HEK293T (cell line): ENCODE results near the gene KAT5.

Source experiments
- CTCF ChIA-PET: fragments of 350-600 bp; formaldehyde crosslinking; extraction: SDS; loops from one replicate; lab custom pipeline; 2021; ENCODE audit warnings: antibody characterized with exemption, inconsistent platforms; lab: Yijun Ruan, JAX
- POLR2A ChIA-PET: fragments of 350-600 bp; formaldehyde crosslinking; extraction: SDS; loops from one replicate; lab custom pipeline; 2020; ENCODE audit warnings: antibody characterized with exemption, inconsistent platforms; lab: Yijun Ruan, JAX
- DNase-seq: peaks from one replicate; pipeline ENCODE4 v3.0.0; 2012; ENCODE audit warnings: mixed read lengths; ENCODE audit errors: extremely low spot score
- ARNT ChIP-seq: fragments of 450-650 bp; IDR thresholded peaks from 2 replicates; pipeline ENCODE4 v1.6.1; 2017; ENCODE audit warnings: mild to moderate bottlenecking
- BHLHE40 ChIP-seq: fragments of 450-650 bp; IDR thresholded peaks from 2 replicates; pipeline ENCODE4 v1.6.1; 2016; ENCODE audit warnings: mild to moderate bottlenecking, moderate library complexity, borderline replicate concordance
- CTBP1 ChIP-seq: fragments of 450-650 bp; IDR thresholded peaks from 2 replicates; pipeline ENCODE4 v1.6.1; 2016; ENCODE audit warnings: borderline replicate concordance
- ELF4 ChIP-seq: fragments of 450-650 bp; IDR thresholded peaks from 2 replicates; pipeline ENCODE4 v1.6.1; 2017; ENCODE audit warnings: antibody characterized with exemption
- FOXA1 ChIP-seq: fragments of 450-650 bp; IDR thresholded peaks from 2 replicates; pipeline ENCODE4 v1.6.1; 2016; ENCODE audit warnings: mild to moderate bottlenecking
- FOXK2 ChIP-seq: fragments of 450-650 bp; IDR thresholded peaks from 2 replicates; pipeline ENCODE4 v1.6.1; 2016; ENCODE audit warnings: mild to moderate bottlenecking
- FOXM1 ChIP-seq: fragments of 450-650 bp; IDR thresholded peaks from 2 replicates; pipeline ENCODE4 v1.6.1; 2017; ENCODE audit warnings: mild to moderate bottlenecking, borderline replicate concordance
- HDGF ChIP-seq: fragments of 450-650 bp; IDR thresholded peaks from 2 replicates; pipeline ENCODE4 v1.6.1; 2017; ENCODE audit warnings: antibody characterized with exemption, borderline replicate concordance
- L3MBTL2 ChIP-seq: fragments of 450-650 bp; conservative IDR thresholded peaks from 2 replicates; pipeline ENCODE4 v1.6.1; 2016; ENCODE audit warnings: mild to moderate bottlenecking
- LEF1 ChIP-seq: fragments of 450-650 bp; IDR thresholded peaks from 2 replicates; pipeline ENCODE4 v1.6.1; 2017; ENCODE audit warnings: mild to moderate bottlenecking, borderline replicate concordance
- NFRKB ChIP-seq: fragments of 450-650 bp; IDR thresholded peaks from 2 replicates; pipeline ENCODE4 v1.6.1; 2016; ENCODE audit warnings: mild to moderate bottlenecking, moderate library complexity
- SP1 ChIP-seq: fragments of 450-650 bp; IDR thresholded peaks from 2 replicates; pipeline ENCODE4 v1.6.1; 2017
- SUZ12 ChIP-seq: fragments of 450-650 bp; IDR thresholded peaks from 2 replicates; pipeline ENCODE4 v1.6.1; 2016; ENCODE audit warnings: mild to moderate bottlenecking
- TARDBP ChIP-seq: fragments of 450-650 bp; IDR thresholded peaks from 2 replicates; pipeline ENCODE4 v1.6.1; 2016
- ZNF384 ChIP-seq: fragments of 450-650 bp; IDR thresholded peaks from 2 replicates; pipeline ENCODE4 v1.6.1; 2016
- TF ChIP-seq, protein P1 (sequence below): fragments of 450-650 bp; IDR thresholded peaks from 2 replicates; pipeline ENCODE4 v1.6.1; 2016

Gene KAT5

DNA sequence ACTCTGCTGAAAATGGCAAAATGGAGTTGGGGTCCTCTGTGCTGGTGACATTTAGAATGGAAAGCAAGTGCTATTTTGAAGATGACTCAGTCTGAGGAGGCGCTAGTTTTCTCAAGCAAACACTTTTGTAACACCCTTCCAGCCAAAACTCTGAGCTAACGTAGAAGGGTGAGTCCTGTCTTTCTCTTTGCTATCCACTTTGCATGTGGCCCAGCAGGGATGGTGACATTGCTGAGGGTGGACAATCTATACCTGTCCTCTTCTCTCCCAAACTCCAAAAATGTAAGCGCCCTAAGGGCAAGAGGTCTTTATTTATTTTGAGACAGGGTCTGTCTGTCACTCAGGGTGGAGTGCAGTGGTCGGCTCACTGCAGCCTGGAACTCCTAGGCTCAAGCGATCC lies 3.6 kb upstream of the KAT5 start:
- TF ChIP-seq LEF1 (no peak), SUZ12 (no peak), BHLHE40 (no peak), FOXA1 (no peak), TARDBP (no peak), CTBP1 (no peak), FOXK2 (no peak), NFRKB (no peak), SP1 (no peak), ELF4 (no peak)
- TF ChIP-seq, protein P1, sequence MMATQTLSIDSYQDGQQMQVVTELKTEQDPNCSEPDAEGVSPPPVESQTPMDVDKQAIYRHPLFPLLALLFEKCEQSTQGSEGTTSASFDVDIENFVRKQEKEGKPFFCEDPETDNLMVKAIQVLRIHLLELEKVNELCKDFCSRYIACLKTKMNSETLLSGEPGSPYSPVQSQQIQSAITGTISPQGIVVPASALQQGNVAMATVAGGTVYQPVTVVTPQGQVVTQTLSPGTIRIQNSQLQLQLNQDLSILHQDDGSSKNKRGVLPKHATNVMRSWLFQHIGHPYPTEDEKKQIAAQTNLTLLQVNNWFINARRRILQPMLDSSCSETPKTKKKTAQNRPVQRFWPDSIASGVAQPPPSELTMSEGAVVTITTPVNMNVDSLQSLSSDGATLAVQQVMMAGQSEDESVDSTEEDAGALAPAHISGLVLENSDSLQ = no peak
- ChIA-PET CTCF (interaction anchor here (1.4 kb wide), 1 partner anchor 71 kb away, joined by 4 read pairs; no protein-coding TSS in a partner anchor), POLR2A (interaction anchor here (1.0 to 1.7 kb wide), 2 partner anchors 71 to 182 kb away, joined by 3 to 4 read pairs; partner anchors contain the start of gene CCDC85B)
- DNase-seq = no peak

DNA sequence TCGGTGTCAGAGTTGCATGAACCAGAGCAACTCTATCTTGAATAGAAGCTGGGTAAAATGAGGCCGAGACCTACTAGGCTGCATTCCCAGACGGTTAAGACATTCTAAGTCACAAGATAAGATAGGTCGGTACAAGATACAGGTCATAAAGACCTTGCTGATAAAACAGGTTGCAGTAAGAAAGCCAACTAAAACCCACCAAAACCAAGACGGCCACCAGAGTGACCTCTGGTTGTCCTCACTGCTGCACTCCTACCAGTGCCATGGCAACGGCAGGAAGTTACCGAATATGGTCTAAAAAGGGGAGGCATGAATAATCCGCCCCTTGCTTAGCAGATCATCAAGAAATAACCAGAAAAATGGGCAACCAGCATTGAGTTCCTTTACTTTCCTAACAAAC lies 2.4 kb upstream of the KAT5 start:
- POLR2A ChIA-PET = interaction anchor here (1.0 to 1.7 kb wide), 2 partner anchors 70 to 181 kb away, joined by 3 to 4 read pairs; partner anchors contain the start of gene CCDC85B
- TF ChIP-seq TARDBP (no peak), HDGF (no peak), FOXM1 (no peak), FOXA1 (no peak), SUZ12 (no peak), ARNT (no peak), NFRKB (no peak), FOXK2 (no peak), ELF4 (no peak), LEF1 (no peak), SP1 (no peak), BHLHE40 (no peak), CTBP1 (no peak), L3MBTL2 (no peak), ZNF384 (no peak)
- TF ChIP-seq, protein P1 = no peak
- CTCF ChIA-PET = interaction anchor here (1.2 to 1.4 kb wide), 2 partner anchors 10 to 70 kb away, joined by 4 read pairs; no protein-coding TSS in a partner anchor
- no peak for DNase-seq

DNA sequence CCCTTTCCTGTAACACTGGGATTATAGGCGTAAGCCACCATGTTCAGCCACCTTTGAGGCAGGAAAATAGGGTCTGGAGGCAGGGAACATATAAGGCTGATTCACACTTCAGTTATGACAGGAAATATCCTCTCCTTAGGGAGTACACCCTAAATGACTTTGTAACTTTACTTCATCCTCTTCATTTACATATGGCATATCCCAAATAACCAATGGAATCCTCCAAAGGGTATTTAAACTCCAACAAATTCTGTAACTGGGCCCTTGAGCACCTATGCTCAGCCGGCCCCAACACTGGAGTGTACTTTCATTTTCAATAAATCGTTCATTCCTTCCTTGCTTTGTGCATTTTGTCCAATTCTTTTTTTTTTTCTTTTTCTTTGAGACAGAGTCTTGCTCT lies 1.6 kb upstream of the KAT5 start:
- POLR2A ChIA-PET = interaction anchor here (1.1 to 2.9 kb wide), 3 partner anchors 10 to 179 kb away, joined by 4 to 40 read pairs (median 37); partner anchors contain the start of genes CCDC85B, FIBP and RNASEH2C
- TF ChIP-seq, protein P1 = no peak
- TF ChIP-seq SUZ12 (no peak), TARDBP (no peak), SP1 (no peak), L3MBTL2 (no peak)
- CTCF ChIA-PET = interaction anchor here (0.6 to 2.6 kb wide), 3 partner anchors 16 to 174 kb away, joined by 3 to 17 read pairs (median 6); partner anchors contain the start of gene AP5B1
- DNase-seq = no peak

DNA sequence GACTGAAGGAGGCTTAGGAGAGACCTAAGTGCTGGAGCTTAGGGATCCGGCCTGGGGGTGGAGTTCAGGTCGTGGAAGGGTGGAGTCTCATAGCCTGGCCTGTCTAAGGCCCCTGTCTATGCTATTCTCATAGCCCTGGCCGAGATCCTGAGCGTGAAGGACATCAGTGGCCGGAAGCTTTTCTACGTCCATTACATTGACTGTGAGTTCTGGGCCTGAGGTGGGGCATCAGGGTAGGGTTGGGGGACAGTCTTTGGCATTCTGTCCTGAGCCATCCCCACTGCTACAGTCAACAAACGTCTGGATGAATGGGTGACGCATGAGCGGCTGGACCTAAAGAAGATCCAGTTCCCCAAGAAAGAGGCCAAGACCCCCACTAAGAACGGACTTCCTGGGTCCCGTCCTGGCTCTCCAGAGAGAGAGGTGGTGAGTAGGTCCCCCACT lies 603 bp downstream of the KAT5 start:
- TF ChIP-seq HDGF = 0 out of 2 replicates have a peak, but pooled peaks have one; percentile 42
- TF ChIP-seq, protein P1 = no peak
- DNase-seq = no peak
- CTCF ChIA-PET = interaction anchor here (0.7 to 2.6 kb wide), 7 partner anchors 8 to 276 kb away, joined by 4 to 17 read pairs (median 7); partner anchors contain the start of genes AP5B1, RELA and RNASEH2C
- POLR2A ChIA-PET = interaction anchor here (0.5 to 2.9 kb wide), 21 partner anchors 8 to 177 kb away, joined by 3 to 40 read pairs (median 6); partner anchors contain the start of genes AP5B1, CCDC85B, FIBP and MUS81

DNA sequence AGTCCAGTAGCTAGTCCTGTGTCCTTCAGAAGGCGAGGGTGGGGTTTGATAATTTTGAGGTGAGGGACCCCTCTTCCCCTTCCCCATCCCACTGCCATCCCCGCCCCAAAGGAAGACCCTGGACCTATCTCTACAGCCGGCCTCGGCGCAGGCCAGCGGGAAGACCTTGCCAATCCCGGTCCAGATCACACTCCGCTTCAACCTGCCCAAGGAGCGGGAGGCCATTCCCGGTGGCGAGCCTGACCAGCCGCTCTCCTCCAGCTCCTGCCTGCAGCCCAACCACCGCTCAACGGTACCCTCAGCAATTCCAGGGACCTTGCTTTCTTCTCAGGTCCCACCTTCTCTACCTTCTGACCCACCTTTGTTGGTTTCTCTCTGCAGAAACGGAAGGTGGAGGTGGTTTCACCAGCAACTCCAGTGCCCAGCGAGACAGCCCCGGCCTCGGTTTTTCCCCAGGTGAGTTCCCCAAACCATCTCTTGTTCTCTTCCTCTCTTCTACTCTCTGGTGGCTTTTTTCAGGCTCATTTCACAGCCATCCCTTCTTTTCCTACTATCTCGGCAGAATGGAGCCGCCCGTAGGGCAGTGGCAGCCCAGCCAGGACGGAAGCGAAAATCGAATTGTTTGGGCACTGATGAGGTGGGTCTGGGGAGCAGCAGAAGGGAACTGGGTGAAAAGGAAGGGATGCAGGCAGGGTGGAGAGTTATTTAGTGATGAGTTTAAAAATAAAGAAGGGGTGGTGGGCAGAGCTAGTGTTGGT lies 1.3 kb downstream of the KAT5 start:
- TF ChIP-seq FOXA1 = no peak
- TF ChIP-seq CTBP1 = no peak
- no peak for TF ChIP-seq TARDBP
- no peak for TF ChIP-seq HDGF
- no peak for TF ChIP-seq SUZ12
- no peak for TF ChIP-seq ELF4
- TF ChIP-seq, protein P1 = no peak
- POLR2A ChIA-PET = interaction anchor here (1.3 to 2.9 kb wide), 7 partner anchors 7 to 155 kb away, joined by 5 to 37 read pairs (median 14); partner anchors contain the start of genes AP5B1, MUS81, RNASEH2C and SIPA1
- CTCF ChIA-PET = no interaction called here
- no peak for DNase-seq
